Fibroblast of lung (primary cell): Measurements from ENCODE around the gene CUEDC1. TPM values are rescaled to one million over a fixed set of nuclear protein-coding genes. Genes with fewer than 3 reads are reported as not detected.

ENCODE experiments used
- DNase-seq, 2 donors: peaks; one replicate each; pipeline versions ENCODE4 v3.0.0 to v3.0.0-alpha.2; 2010; ENCODE audit warnings: low read depth in 2 of 2
- H2AFZ ChIP-seq: 2 replicates; pipeline ENCODE4 v1.5.1; 2012; ENCODE audit warnings: low read length, control low read depth, inconsistent platforms
- H3K27ac ChIP-seq: 2 replicates; pipeline ENCODE4 v1.5.1; 2011; ENCODE audit warnings: low read length, control low read depth; ENCODE audit not compliant: insufficient read depth
- H3K27me3 ChIP-seq: 2 replicates; pipeline ENCODE4 v1.5.1; 2011; ENCODE audit warnings: mild to moderate bottlenecking, low read length; ENCODE audit not compliant: control insufficient read depth, insufficient read depth
- H3K36me3 ChIP-seq: 2 replicates; pipeline ENCODE4 v1.5.1; 2011; ENCODE audit warnings: low read length; ENCODE audit not compliant: control insufficient read depth, insufficient read depth
- H3K4me1 ChIP-seq: 2 replicates; pipeline ENCODE4 v1.5.1; 2011; ENCODE audit warnings: low read length; ENCODE audit not compliant: control insufficient read depth, insufficient read depth; ENCODE audit errors: extremely low read depth
- H3K4me2 ChIP-seq: 2 replicates; pipeline ENCODE4 v1.5.1; 2011; ENCODE audit warnings: low read length, control low read depth; ENCODE audit not compliant: insufficient read depth; ENCODE audit errors: extremely low read depth
- H3K4me3 ChIP-seq, 4 experiments: fragments of 200-600 bp in 1 of 4; sonication (generic) in 1 of 4; replicated peaks in 1 of 4; 2 replicates each; pipeline ENCODE4 v1.5.1; 2011 to 2016; ENCODE audit warnings: low read length in 4 of 4, low read depth in 3 of 4, mild to moderate bottlenecking in 3 of 4, control low read depth in 2 of 4, inconsistent platforms in 1 of 4, mixed read lengths in 1 of 4; ENCODE audit not compliant: insufficient read depth in 1 of 4; ENCODE audit errors: control extremely low read depth in 1 of 4
- H3K79me2 ChIP-seq: 2 replicates; pipeline ENCODE4 v1.5.1; 2012; ENCODE audit warnings: mild to moderate bottlenecking, low read length, inconsistent platforms; ENCODE audit not compliant: control insufficient read depth, insufficient read depth
- H3K9ac ChIP-seq: 2 replicates; pipeline ENCODE4 v1.5.1; 2011; ENCODE audit warnings: mild to moderate bottlenecking, low read length, control low read depth; ENCODE audit not compliant: insufficient read depth
- H3K9me3 ChIP-seq: 2 replicates; pipeline ENCODE4 v1.5.1; 2012; ENCODE audit warnings: low read depth, low read length; ENCODE audit not compliant: control insufficient read depth, insufficient read depth
- H4K20me1 ChIP-seq: 2 replicates; pipeline ENCODE4 v1.5.1; 2011; ENCODE audit warnings: low read length; ENCODE audit not compliant: control insufficient read depth, insufficient read depth; ENCODE audit errors: extremely low read depth
- CTCF ChIP-seq, 2 donors: IDR thresholded peaks in 1 of 2; conservative IDR thresholded peaks in 1 of 2; 1 replicate in 1 of 2; 2 replicates in 1 of 2; pipeline ENCODE4 v1.5.1; 2011 to 2012; ENCODE audit warnings: low read length in 2 of 2, control low read depth in 1 of 2, inconsistent platforms in 1 of 2, low read depth in 1 of 2, mild to moderate bottlenecking in 1 of 2
- EZH2 ChIP-seq: IDR thresholded peaks from 2 replicates; pipeline ENCODE4 v1.5.1; 2012; ENCODE audit warnings: low read length, control low read depth, mild to moderate bottlenecking; ENCODE audit errors: missing control alignments
- polyA plus RNA-seq, 2 donors: library from polyadenylated mRNA; depleted of rRNA in 1 of 2; stranded (reverse) in 1 of 2; unstranded in 1 of 2; fragments of >200 nt; gene quantifications; 2 replicates each; pipeline ENCODE4 v1.2.1, GENCODE V29; 2011 to 2012; ENCODE audit warnings: missing spikeins in 1 of 2
- total RNA-seq: library from RNA; depleted of rRNA; stranded (reverse); fragments of >200 nt; gene quantifications from 2 replicates; pipeline ENCODE4 v1.2.1, GENCODE V29; 2014

The CUEDC1 gene
- total and polyA plus RNA-seq, 2 donors (not counting 1 experiment from before 2014, with no cell fraction given), result 11.9 to 34.9 TPM

DNA sequence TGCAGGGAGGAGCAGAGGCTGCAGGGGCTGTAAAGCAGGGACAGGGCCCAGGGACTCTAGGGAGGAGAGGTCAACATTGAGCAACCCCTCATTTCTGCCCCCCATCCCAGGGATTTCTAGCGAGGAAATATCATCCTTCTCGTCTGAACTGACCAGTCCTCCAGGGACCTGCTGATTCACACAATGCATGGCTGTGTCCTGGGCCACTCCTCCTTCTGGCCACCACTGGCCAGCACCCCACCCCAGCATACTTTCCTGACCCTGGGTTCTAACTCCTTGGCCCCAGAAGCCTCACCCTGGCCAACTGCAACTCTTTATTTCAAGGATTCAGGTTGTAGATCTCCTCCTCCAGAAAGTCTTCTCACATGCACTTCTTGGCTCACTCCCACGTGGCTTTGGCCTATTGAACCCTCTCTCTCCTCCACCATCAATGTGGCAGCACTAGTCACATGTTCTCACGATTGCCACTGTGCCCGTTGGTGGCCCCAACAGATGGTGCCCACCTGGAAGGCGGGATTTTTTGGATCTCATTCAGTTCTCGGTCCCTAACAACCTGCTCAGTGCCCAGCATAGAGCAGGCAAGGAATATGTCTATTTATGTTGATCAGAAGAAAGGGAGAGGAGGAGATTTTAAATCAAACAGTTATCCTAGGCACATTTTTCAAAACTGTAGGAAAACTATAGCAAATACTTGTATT, 41.5 kb downstream of the CUEDC1 start:
- H4K20me1 ChIP-seq, result no peaks in the 10 kb centered on the region
- H3K9ac ChIP-seq, result no peak overlapping the region
- no peak overlapping the region for H2AFZ ChIP-seq
- H3K27me3 ChIP-seq, result no peaks in the 10 kb centered on the region
- no peaks in the 10 kb centered on the region for H3K36me3 ChIP-seq
- H3K9me3 ChIP-seq, result no peaks in the 10 kb centered on the region
- H3K4me2 ChIP-seq, result no peak overlapping the region
- no peak for TF ChIP-seq EZH2
- no peak for TF ChIP-seq CTCF (conservative IDR thresholded peaks at IDR 0.05 in 1 of 2, IDR thresholded peaks at IDR 0.05 in 1 of 2; ENCODE audit: low read depth in 1 of 2, low read length in 2 of 2)
- no peak overlapping the region for H3K27ac ChIP-seq
- H3K79me2 ChIP-seq, result peaks cover 5% of the 10 kb centered on the region
- no peak overlapping the region for H3K4me3 ChIP-seq
- H3K4me1 ChIP-seq, result peaks cover 10% of the 10 kb centered on the region
- no peak for DNase-seq

- Histone ChIP-seq H3K4me2 (no peak overlapping the region), H3K4me3 (no peak overlapping the region), H2AFZ (no peak overlapping the region), H3K9me3 (no peaks in the 10 kb centered on the region), H3K79me2 (peaks cover 3% of the 10 kb centered on the region), H3K9ac (no peak overlapping the region), H3K36me3 (no peaks in the 10 kb centered on the region), H3K4me1 (peaks cover 4% of the 10 kb centered on the region), H4K20me1 (no peaks in the 10 kb centered on the region), H3K27me3 (no peaks in the 10 kb centered on the region), H3K27ac (no peak overlapping the region)
- no peak for TF ChIP-seq CTCF (conservative IDR thresholded peaks at IDR 0.05 in 1 of 2, IDR thresholded peaks at IDR 0.05 in 1 of 2; ENCODE audit: low read depth in 1 of 2, low read length in 2 of 2)
- no peak for TF ChIP-seq EZH2
- peak; percentile 58 to 77 for DNase-seq
Measured at GRCh38 chr17:57911834-57912673, 43.2 kb downstream of the CUEDC1 start.

DNA sequence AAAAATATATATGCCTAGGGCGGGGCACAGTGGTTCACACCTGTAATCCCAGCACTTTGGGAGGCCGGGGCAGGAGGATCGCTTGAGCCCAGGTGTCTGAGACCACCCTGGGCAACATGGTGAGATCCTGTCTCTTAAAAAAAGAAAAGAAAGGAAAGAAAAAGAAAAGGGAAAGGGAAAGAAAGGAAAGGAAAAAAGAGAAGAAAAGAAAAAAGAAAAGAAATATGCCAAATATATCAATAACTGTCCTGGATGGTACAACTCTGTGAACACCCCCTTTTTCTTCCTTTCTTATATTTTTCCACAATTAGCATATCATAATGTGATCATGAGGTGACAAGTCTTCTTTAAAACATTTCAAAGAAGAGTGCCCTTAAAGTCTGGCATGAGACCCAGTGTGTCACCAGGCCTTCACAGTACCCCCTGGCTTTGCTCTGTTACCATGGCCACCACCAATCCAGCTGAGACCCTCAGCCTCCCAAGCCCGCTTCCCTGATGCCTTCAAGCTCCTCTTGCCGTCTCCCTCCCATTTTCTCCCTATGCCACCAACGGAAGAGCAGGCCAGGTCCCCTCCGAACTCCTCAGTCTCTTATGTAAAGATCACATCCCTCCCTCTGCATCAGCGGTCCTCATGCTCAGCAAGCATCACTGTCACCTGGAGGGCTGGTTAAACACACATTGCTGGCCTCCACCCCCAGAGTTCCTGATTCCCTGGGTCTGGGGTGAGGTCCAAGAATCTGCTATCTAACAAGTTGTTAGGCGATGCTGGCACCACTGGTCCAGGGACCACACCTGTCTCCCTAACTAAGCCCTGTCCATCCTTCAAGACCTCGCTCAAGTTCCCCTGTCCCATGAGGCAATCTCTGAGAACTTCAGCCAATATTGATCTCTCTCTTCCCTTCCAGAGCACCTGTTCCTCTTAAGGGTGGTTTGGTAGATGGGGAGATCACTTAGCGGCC, 44.5 kb downstream of the CUEDC1 start:
- no peak overlapping the region for H3K27ac ChIP-seq
- H3K4me3 ChIP-seq, result no peak overlapping the region
- no peaks in the 10 kb centered on the region for H4K20me1 ChIP-seq
- H3K4me2 ChIP-seq, result no peak overlapping the region
- H3K9ac ChIP-seq, result no peak overlapping the region
- no peaks in the 10 kb centered on the region for H3K27me3 ChIP-seq
- no peak for DNase-seq
- TF ChIP-seq CTCF (conservative IDR thresholded peaks at IDR 0.05 in 1 of 2, IDR thresholded peaks at IDR 0.05 in 1 of 2; ENCODE audit: low read depth in 1 of 2, low read length in 2 of 2) (no peak), EZH2 (no peak)
- no peaks in the 10 kb centered on the region for H3K36me3 ChIP-seq
- peaks cover 4% of the 10 kb centered on the region for H3K4me1 ChIP-seq
- H3K9me3 ChIP-seq, result no peaks in the 10 kb centered on the region
- no peaks in the 10 kb centered on the region for H3K79me2 ChIP-seq
- no peak overlapping the region for H2AFZ ChIP-seq
